IMR-90 (cell line): ENCODE measurements around the gene SAMD5. TPM values are rescaled to one million over a fixed set of nuclear protein-coding genes. Genes with fewer than 3 reads are reported as not detected.

Source experiments
- ATAC-seq: fragments of 200-7000 bp; cut with Tn5 transposase; 2 replicates; pipeline ENCODE4 v1.9.1; 2020; ENCODE audit warnings: low read depth, mild to moderate bottlenecking, moderate library complexity
- BruUV-seq: library from RNA; stranded (reverse); fragments of 400-500 nt; replicated peaks from 2 replicates; lab custom pipeline; 2021; lab: Mats Ljungman, UMichigan
- CTCF ChIA-PET: fragments of 300-600 bp; formaldehyde crosslinking; extraction: SDS; loops from one replicate; lab custom pipeline; 2021; ENCODE audit warnings: antibody characterized with exemption; lab: Yijun Ruan, JAX
- POLR2A ChIA-PET: fragments of 300-600 bp; sonication (Branson Sonifier 250); formaldehyde crosslinking; loops from one replicate; lab custom pipeline; 2022; ENCODE audit warnings: antibody characterized with exemption; ENCODE audit not compliant: unreplicated experiment; lab: Charles Lee
- DNase-seq: peaks from one replicate; pipeline ENCODE4 v3.0.0; 2013
- H2AFZ ChIP-seq: replicated peaks from 2 replicates; pipeline ENCODE3; 2013; ENCODE audit warnings: low read length, mild to moderate bottlenecking; ENCODE audit not compliant: poor library complexity
- H2AK5ac ChIP-seq: 2 replicates; pipeline ENCODE4 v1.6.1; 2013; ENCODE audit warnings: low read depth, low read length, inconsistent platforms
- H2AK9ac ChIP-seq: replicated peaks from 2 replicates; pipeline ENCODE3; 2013; ENCODE audit warnings: mild to moderate bottlenecking, low read depth, low read length, moderate library complexity; ENCODE audit not compliant: poor library complexity
- H2BK120ac ChIP-seq: 2 replicates; pipeline ENCODE4 v1.6.1; 2013; ENCODE audit warnings: low read depth, low read length, inconsistent platforms
- H2BK15ac ChIP-seq: 3 replicates; pipeline ENCODE4 v1.6.1; 2013; ENCODE audit warnings: low read depth, low read length, inconsistent platforms
- H2BK20ac ChIP-seq: 2 replicates; pipeline ENCODE4 v1.6.1; 2013; ENCODE audit warnings: low read depth, mild to moderate bottlenecking, inconsistent platforms, low read length, moderate library complexity
- H2BK5ac ChIP-seq: 2 replicates; pipeline ENCODE4 v1.6.1; 2013; ENCODE audit warnings: mild to moderate bottlenecking, low read depth, low read length, inconsistent platforms; ENCODE audit not compliant: poor library complexity, severe bottlenecking
- H3K14ac ChIP-seq: replicated peaks from 2 replicates; pipeline ENCODE4 v1.6.1; 2013; ENCODE audit warnings: low read depth, low read length, inconsistent platforms
- H3K18ac ChIP-seq: 2 replicates; pipeline ENCODE4 v1.6.1; 2013; ENCODE audit warnings: low read depth, low read length, control low read depth
- H3K23ac ChIP-seq: 2 replicates; pipeline ENCODE4 v1.6.1; 2013; ENCODE audit warnings: low read depth, low read length, inconsistent platforms
- H3K27ac ChIP-seq: 2 replicates; pipeline ENCODE4 v1.5.1; 2013; ENCODE audit warnings: mild to moderate bottlenecking, control low read depth, low read length; ENCODE audit not compliant: insufficient read depth
- H3K27me3 ChIP-seq: 2 replicates; pipeline ENCODE4 v1.6.1; 2013; ENCODE audit warnings: low read length; ENCODE audit not compliant: control insufficient read depth, insufficient read depth
- H3K36me3 ChIP-seq: 2 replicates; pipeline ENCODE4 v1.6.1; 2013; ENCODE audit warnings: low read length, mixed read lengths; ENCODE audit not compliant: control insufficient read depth, insufficient read depth
- H3K4ac ChIP-seq: 2 replicates; pipeline ENCODE4 v1.6.1; 2013; ENCODE audit warnings: low read depth, low read length, inconsistent platforms
- H3K4me1 ChIP-seq: 2 replicates; pipeline ENCODE4 v1.6.1; 2013; ENCODE audit warnings: low read length, mixed read lengths; ENCODE audit not compliant: control insufficient read depth, insufficient read depth
- H3K4me2 ChIP-seq: 2 replicates; pipeline ENCODE4 v1.6.1; 2013; ENCODE audit warnings: low read depth, mild to moderate bottlenecking, control low read depth, low read length, moderate library complexity
- H3K4me3 ChIP-seq: 2 replicates; pipeline ENCODE4 v1.5.1; 2013; ENCODE audit warnings: low read depth, mild to moderate bottlenecking, control low read depth, low read length, moderate library complexity; ENCODE audit not compliant: insufficient read depth
- H3K56ac ChIP-seq: 2 replicates; pipeline ENCODE4 v1.6.1; 2013; ENCODE audit warnings: low read length, inconsistent platforms; ENCODE audit not compliant: insufficient read depth; ENCODE audit errors: extremely low read depth
- H3K79me1 ChIP-seq, 2 experiments: 2 replicates each; pipeline ENCODE4 v1.6.1; 2013; ENCODE audit warnings: low read length in 2 of 2, inconsistent platforms in 1 of 2, low read depth in 1 of 2
- H3K9ac ChIP-seq: 2 replicates; pipeline ENCODE4 v1.6.1; 2013; ENCODE audit warnings: low read depth, low read length, control low read depth
- H3K9me1 ChIP-seq: 2 replicates; pipeline ENCODE4 v1.6.1; 2013; ENCODE audit warnings: low read length, inconsistent platforms; ENCODE audit not compliant: insufficient read depth
- H3K9me3 ChIP-seq: 2 replicates; pipeline ENCODE4 v1.6.1; 2013; ENCODE audit warnings: low read length; ENCODE audit not compliant: control insufficient read depth, insufficient read depth
- H4K20me1 ChIP-seq: 2 replicates; pipeline ENCODE4 v1.6.1; 2013; ENCODE audit warnings: low read length, inconsistent platforms; ENCODE audit not compliant: insufficient read depth
- H4K5ac ChIP-seq: 2 replicates; pipeline ENCODE4 v1.6.1; 2013; ENCODE audit warnings: mild to moderate bottlenecking, low read depth, low read length, control low read depth
- H4K8ac ChIP-seq, 2 experiments: 2 replicates each; pipeline ENCODE4 v1.6.1; 2013; ENCODE audit warnings: low read depth in 2 of 2, low read length in 2 of 2, control low read depth in 1 of 2, inconsistent platforms in 1 of 2
- H4K91ac ChIP-seq: 2 replicates; pipeline ENCODE4 v1.6.1; 2013; ENCODE audit warnings: low read depth, low read length, inconsistent platforms; ENCODE audit not compliant: insufficient read depth
- BHLHE40 ChIP-seq: fragments of 150-350 bp; IDR thresholded peaks from 2 replicates; pipeline ENCODE4 v1.6.1; 2016; ENCODE audit warnings: mild to moderate bottlenecking, low read depth, low read length
- CEBPB ChIP-seq: IDR thresholded peaks from 2 replicates; pipeline ENCODE4 v1.6.1; 2012; ENCODE audit warnings: low read depth, low read length, improper control_type of control experiment
- CHD1 ChIP-seq: IDR thresholded peaks from 2 replicates; pipeline ENCODE4 v1.6.1; 2012; ENCODE audit warnings: low read depth, low read length, improper control_type of control experiment
- ELK1 ChIP-seq: fragments of 150-350 bp; IDR thresholded peaks from 2 replicates; pipeline ENCODE4 v1.6.1; 2016; ENCODE audit warnings: low read depth, mild to moderate bottlenecking, low read length, moderate library complexity, borderline replicate concordance
- FOS ChIP-seq: fragments of 150-350 bp; IDR thresholded peaks from 2 replicates; pipeline ENCODE4 v1.6.1; 2016; ENCODE audit warnings: low read depth, low read length
- MAFK ChIP-seq: IDR thresholded peaks from 2 replicates; pipeline ENCODE4 v1.6.1; 2012; ENCODE audit warnings: low read depth, low read length, improper control_type of control experiment
- MAZ ChIP-seq: IDR thresholded peaks from 2 replicates; pipeline ENCODE4 v1.6.1; 2012; ENCODE audit warnings: low read depth, mild to moderate bottlenecking, low read length, improper control_type of control experiment, moderate library complexity, borderline replicate concordance
- MXI1 ChIP-seq: IDR thresholded peaks from 2 replicates; pipeline ENCODE4 v1.6.1; 2012; ENCODE audit warnings: low read depth, mild to moderate bottlenecking, low read length, moderate library complexity, borderline replicate concordance
- NFE2L2 ChIP-seq: fragments of 150-350 bp; IDR thresholded peaks from 2 replicates; pipeline ENCODE4 v1.6.1; 2016; ENCODE audit warnings: low read depth, mild to moderate bottlenecking, low read length
- POLR2A ChIP-seq: IDR thresholded peaks from 2 replicates; pipeline ENCODE4 v1.6.1; 2012; ENCODE audit warnings: mild to moderate bottlenecking, low read depth, low read length
- RAD21 ChIP-seq: IDR thresholded peaks from 2 replicates; pipeline ENCODE4 v1.6.1; 2012; ENCODE audit warnings: low read length, improper control_type of control experiment
- RCOR1 ChIP-seq: IDR thresholded peaks from 2 replicates; pipeline ENCODE4 v1.6.1; 2012; ENCODE audit warnings: mild to moderate bottlenecking, low read length, improper control_type of control experiment; ENCODE audit not compliant: insufficient replicate concordance
- RFX5 ChIP-seq: IDR thresholded peaks from 2 replicates; pipeline ENCODE4 v1.8.0; 2012; ENCODE audit warnings: low read depth, mild to moderate bottlenecking, low read length, moderate library complexity
- SMC3 ChIP-seq: fragments of 150-350 bp; IDR thresholded peaks from 2 replicates; pipeline ENCODE4 v1.6.1; 2016; ENCODE audit warnings: low read depth, mild to moderate bottlenecking, antibody characterized with exemption, low read length, moderate library complexity
- USF2 ChIP-seq: fragments of 150-350 bp; IDR thresholded peaks from 2 replicates; pipeline ENCODE4 v1.6.1; 2017; ENCODE audit warnings: mild to moderate bottlenecking, antibody characterized with exemption, low read length, low read depth
- WGBS, 2 experiments: methylation state at CpG; one replicate each; pipeline versions ENCODE4 v1.1.5 to v1.1.7; 2013; ENCODE audit warnings: missing lambda C conversion rate in 2 of 2; ENCODE audit not compliant: insufficient read length in 1 of 2; ENCODE audit errors: extremely low coverage in 2 of 2; 5-methylcytosine and 5-hydroxymethylcytosine counted together
- dilution Hi-C: fragments of 300-500 bp; cut with HindIII; formaldehyde crosslinking; loops from one replicate; pipeline ENCODE4 v1.14.3; 2018; ENCODE audit warnings: low sequenced_read_pairs; ENCODE audit not compliant: unreplicated experiment
- in situ Hi-C: fragments of 300-500 bp; cut with MboI; formaldehyde crosslinking; loops from 3 replicates; pipeline ENCODE4 v1.14.3; 2019; ENCODE audit warnings: low sequenced_read_pairs, inconsistent platforms, mixed read lengths
- intact Hi-C: fragments of 100-400 bp; cut with micrococcal nuclease; formaldehyde crosslinking; loops from 2 replicates; pipeline ENCODE4 v1.10.0; 2022
- polyA plus RNA-seq, 3 experiments: library from polyadenylated mRNA; depleted of rRNA; stranded (reverse); fragments of >200 nt; gene quantifications; 2 replicates each; pipeline ENCODE4 v1.2.3, GENCODE V29; 2012; ENCODE audit warnings: low replicate concordance in 1 of 3
- total RNA-seq: library from RNA; depleted of rRNA; stranded (reverse); fragments of >200 nt; gene quantifications from 2 replicates; pipeline ENCODE4 v1.2.3, GENCODE V29; 2012

SAMD5 gene
- total and polyA plus RNA-seq, 2 of the 4 experiments (the other 2 are of a cell fraction) = 1.0 to 1.6 TPM

DNA sequence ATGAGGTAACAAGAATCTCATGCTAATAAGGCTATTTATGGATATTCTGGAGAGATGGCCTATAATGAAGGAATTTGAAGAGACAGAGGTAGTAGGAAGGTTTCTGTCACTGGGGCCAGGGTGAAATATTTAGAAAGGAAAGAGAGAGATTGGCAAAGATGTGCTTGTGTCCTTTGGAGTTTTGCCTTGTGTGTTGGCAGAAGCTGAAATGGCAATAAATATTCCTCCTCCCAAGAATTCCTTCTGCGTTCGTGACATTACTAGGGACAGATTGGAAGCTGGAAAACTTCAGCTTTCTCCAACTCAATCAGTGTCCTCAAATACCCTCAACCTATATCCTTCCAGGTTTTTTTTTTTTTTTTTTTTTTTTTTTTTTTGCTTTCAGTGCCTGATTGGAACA, 6.3 kb downstream of the SAMD5 start:
- no peaks in the 10 kb centered on the region; the same call in 1 of the 2 replicates for H3K9me1 ChIP-seq
- no peak overlapping the region for H3K56ac ChIP-seq
- H3K4me1 ChIP-seq = no peaks in the 10 kb centered on the region; the same call in 1 of the 2 replicates
- POLR2A ChIA-PET = no interaction called here
- no peaks in the 10 kb centered on the region; a peak in 1 of 4 replicates for H3K79me1 ChIP-seq
- no peaks in the 10 kb centered on the region for H3K9me3 ChIP-seq
- no peak overlapping the region for H2BK120ac ChIP-seq
- no peak overlapping the region for H3K27ac ChIP-seq
- intact Hi-C loops (no loop called here), dilution Hi-C loops (no loop called here), in situ Hi-C loops (no loop called here)
- no peak overlapping the region for H3K18ac ChIP-seq
- H3K14ac ChIP-seq = no peak overlapping the region
- no peaks in the 10 kb centered on the region for H3K36me3 ChIP-seq
- H2BK5ac ChIP-seq = no peak overlapping the region
- no peak overlapping the region for H3K23ac ChIP-seq
- BruUV-seq = no TSS peak
- CTCF ChIA-PET = no interaction called here
- no peak overlapping the region for H3K9ac ChIP-seq
- H4K91ac ChIP-seq = no peak overlapping the region
- H2AFZ ChIP-seq = no peak overlapping the region
- no peak for DNase-seq
- TF ChIP-seq BHLHE40 (no peak), MXI1 (no peak), MAFK (no peak), CHD1 (no peak), SMC3 (no peak), MAZ (no peak), RFX5 (no peak), USF2 (no peak), RCOR1 (no peak), NFE2L2 (no peak), RAD21 (no peak), ELK1 (no peak), POLR2A (no peak), CEBPB (no peak), FOS (no peak)
- H3K27me3 ChIP-seq = peaks cover 5% of the 10 kb centered on the region; the same call in 1 of the 2 replicates
- no CpG with 5 or more reads among the region's 2 CpGs for WGBS, 2 experiments
- H3K4me3 ChIP-seq = no peak overlapping the region
- no peak overlapping the region for H4K5ac ChIP-seq
- H4K20me1 ChIP-seq = no peaks in the 10 kb centered on the region
- H2AK9ac ChIP-seq = no peak overlapping the region
- no peak overlapping the region for H2AK5ac ChIP-seq
- no peak overlapping the region for H4K8ac ChIP-seq
- no peak overlapping the region for H3K4me2 ChIP-seq
- no peak overlapping the region for H2BK20ac ChIP-seq
- H2BK15ac ChIP-seq = no peak overlapping the region
- no peak for ATAC-seq
- H3K4ac ChIP-seq = no peak overlapping the region
